MM.1S (cell line): ENCODE measurements around the gene ZBTB7C.

ENCODE experiments used
- EZH2 ChIP-seq: fragments of 300-600 bp; sonication (generic); optimal IDR thresholded peaks from 2 replicates; pipeline ENCODE3; 2017; ENCODE audit warnings: low read depth, mild to moderate bottlenecking, antibody characterized with exemption, low read length, mixed read lengths
- TF ChIP-seq, protein P1 (sequence below): fragments of 300-600 bp; sonication (generic); IDR thresholded peaks from 2 replicates; pipeline ENCODE4 v1.5.1; 2016; ENCODE audit warnings: antibody characterized with exemption, low read length, mixed read lengths

DNA sequence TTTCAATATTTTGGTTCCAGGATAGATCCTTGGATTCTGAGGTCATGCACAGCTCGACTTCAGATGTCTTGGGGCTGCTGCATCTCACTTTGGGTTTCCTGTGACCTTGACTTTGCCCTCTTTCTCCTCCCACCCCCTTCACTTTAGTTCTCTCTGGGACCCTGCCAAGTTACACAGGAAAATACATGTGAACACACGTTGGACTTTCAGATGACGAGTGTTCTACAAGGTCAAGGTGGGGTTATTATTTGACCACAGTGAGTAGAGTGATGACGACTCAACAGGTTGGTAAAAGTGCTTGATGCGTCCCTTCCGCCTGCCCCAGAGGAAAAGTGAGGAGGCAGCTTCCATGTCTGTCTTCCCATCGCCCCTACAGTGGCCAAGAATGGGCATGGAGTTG lies 356.3 kb downstream of the ZBTB7C start:
- TF ChIP-seq, protein P1, sequence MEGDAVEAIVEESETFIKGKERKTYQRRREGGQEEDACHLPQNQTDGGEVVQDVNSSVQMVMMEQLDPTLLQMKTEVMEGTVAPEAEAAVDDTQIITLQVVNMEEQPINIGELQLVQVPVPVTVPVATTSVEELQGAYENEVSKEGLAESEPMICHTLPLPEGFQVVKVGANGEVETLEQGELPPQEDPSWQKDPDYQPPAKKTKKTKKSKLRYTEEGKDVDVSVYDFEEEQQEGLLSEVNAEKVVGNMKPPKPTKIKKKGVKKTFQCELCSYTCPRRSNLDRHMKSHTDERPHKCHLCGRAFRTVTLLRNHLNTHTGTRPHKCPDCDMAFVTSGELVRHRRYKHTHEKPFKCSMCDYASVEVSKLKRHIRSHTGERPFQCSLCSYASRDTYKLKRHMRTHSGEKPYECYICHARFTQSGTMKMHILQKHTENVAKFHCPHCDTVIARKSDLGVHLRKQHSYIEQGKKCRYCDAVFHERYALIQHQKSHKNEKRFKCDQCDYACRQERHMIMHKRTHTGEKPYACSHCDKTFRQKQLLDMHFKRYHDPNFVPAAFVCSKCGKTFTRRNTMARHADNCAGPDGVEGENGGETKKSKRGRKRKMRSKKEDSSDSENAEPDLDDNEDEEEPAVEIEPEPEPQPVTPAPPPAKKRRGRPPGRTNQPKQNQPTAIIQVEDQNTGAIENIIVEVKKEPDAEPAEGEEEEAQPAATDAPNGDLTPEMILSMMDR: no peak
- TF ChIP-seq EZH2: no peak
